Measurements from ENCODE around the gene NPFFR2.

GRCh38 chr4:72112514-72113156 is 80.8 kb downstream of the NPFFR2 start:
- TF ChIP-seq POLR2A (IDR thresholded peaks at IDR 0.05) (no peak), CTCF (IDR thresholded peaks at IDR 0.05 in 4 of 5, conservative IDR thresholded peaks at IDR 0.05 in 1 of 5) (no peak)
